HG03469 (cell line): ENCODE data around the gene GMPR.

Experiments used
- ATAC-seq: cut with Tn5 transposase; IDR thresholded peaks from one replicate; pipeline ENCODE4 v1.9.1; 2021; ENCODE audit warnings: mild to moderate bottlenecking, moderate library complexity, moderate number of reproducible peaks; ENCODE audit not compliant: unreplicated experiment

The GMPR gene

GRCh38 chr6:16296061-16296670 is 57.8 kb downstream of the GMPR start:
- ATAC-seq = no peak

DNA sequence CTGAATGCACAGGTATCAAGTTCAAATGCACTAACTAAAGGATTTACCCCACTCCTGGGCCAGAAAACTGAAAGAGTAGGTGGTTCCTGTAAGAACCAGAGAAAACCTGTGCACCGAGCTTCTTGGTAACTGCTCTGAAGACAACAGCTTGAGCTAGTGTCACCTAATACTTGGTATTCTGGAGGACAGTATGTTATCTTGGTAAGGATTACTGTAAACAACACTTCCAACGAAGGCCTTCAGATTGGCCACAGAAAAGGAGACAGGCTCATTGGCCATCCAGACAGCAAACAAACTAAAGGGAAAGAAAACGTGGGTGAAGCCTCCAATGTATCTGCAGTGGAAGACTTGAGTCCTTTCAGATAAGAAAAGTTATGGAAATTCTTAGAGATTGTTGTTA is 61.5 kb downstream of the GMPR start:
- no peak for ATAC-seq

DNA sequence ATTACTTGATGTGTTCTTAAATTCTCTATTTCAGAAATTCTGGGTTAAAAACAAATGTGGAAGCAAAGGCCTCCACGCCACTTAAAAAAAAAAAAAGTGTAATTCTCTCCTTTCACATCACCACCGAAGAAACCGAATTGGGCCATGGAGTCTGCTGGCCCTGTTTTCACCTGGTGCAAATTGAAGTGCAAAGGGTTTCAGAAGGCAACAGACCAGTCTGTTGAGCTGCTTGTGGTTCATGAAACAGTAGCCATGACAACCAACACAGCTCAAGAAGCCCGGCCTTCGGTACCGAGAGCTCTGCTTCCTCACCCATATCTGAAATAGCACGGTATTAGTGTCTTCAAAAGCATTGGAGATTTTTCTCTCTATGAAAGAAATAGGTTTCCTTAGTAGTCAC is 63.1 kb downstream of the GMPR start:
- peak; percentile 42 for ATAC-seq

- ATAC-seq = no peak
Measured at GRCh38 chr6:16302721-16303552, 64.5 kb downstream of the GMPR start.

DNA sequence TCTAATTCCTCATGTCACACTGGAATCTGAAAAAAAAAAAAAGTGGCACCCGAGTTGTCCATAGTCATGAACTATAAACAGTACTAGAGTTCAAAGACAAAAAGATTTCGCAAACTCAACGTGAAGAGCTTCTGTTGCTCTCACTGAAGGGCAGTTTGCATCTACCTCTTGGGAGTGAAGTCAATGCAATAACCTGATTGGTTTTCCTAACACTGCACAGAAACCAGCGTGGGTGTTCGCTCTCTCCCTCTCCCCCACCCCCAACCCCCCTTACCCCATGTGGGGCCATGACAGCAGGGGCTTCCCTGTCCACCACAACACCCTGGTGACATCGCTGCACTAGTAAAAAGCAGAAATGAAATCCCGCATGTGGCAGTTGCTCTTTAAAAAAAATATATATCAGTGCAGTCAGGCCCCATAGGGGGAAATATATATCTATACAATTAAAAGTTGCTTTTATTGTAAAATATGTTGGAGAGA is 66.9 kb downstream of the GMPR start:
- peak; percentile 58 for ATAC-seq

DNA sequence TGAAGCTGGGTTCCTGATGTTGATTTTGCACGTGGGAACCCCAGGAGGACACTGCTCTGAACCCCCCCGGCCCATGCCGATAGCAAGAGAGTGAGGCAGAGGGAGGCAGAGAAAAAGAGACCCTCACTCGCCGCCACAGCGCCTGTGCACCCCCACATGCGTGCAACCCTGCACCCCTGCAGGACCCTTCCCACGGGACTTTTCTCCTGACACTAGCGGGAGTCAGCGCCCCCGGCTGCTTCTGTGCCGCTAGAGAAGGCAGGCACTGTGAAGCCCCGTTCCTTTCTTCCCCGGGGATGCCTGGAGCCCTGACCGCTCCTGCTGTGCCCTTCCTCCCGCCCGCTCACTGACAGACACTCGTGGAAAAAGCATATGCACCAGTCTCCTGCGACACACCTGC is 67.4 kb downstream of the GMPR start:
- peak; percentile 6 for ATAC-seq

GRCh38 chr6:16306334-16306733 is 67.9 kb downstream of the GMPR start:
- no peak for ATAC-seq

- no peak for ATAC-seq
Measured at GRCh38 chr6:16311763-16312162, 73.4 kb downstream of the GMPR start.

- no peak for ATAC-seq
Measured at GRCh38 chr6:16313732-16314131, 75.3 kb downstream of the GMPR start.

DNA sequence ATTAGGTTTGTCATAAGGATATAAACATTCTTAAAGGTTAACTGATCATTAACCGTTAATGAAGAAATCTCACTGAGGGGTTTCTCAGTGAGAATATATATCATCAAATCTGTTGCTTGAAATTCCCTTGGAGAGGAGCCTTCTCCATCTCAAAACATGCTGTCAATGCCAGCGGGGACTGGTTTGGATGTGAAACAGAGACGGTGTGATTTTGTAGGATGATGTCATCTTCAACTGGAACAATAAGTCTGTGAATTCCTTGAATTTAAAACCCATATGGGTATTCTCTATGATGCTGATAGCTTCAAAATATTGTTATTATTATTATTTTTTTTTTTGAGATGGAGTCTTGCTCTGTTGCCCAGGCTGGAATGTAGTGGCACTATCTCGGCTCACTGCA is 75.9 kb downstream of the GMPR start:
- no peak for ATAC-seq

DNA sequence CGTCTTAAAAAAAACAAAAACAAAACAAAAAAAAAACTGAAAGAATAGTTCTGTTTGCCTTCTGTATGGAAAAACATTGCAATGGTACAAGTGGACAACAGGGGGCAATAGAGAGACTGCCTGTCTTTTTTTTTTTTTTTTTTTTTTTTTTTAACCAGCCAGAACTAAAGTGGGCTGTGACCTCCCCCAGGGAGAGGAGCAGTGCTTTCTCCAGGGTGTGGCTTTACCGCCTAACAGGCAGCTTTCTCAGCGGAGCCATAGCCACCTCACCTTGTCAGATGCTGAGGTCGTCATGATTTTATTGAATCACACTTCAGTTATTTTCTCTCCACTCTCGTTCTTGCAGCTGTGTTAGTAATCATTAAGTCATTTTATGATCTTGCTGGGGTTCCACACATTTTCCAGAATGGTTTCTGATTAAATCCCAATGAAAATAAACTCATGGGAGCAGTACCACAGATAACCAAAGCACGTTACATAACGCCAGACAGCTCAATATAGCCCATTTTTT is 78.4 kb downstream of the GMPR start:
- no peak for ATAC-seq

GRCh38 chr6:16318538-16318937 is 80.2 kb downstream of the GMPR start:
- ATAC-seq = no peak

DNA sequence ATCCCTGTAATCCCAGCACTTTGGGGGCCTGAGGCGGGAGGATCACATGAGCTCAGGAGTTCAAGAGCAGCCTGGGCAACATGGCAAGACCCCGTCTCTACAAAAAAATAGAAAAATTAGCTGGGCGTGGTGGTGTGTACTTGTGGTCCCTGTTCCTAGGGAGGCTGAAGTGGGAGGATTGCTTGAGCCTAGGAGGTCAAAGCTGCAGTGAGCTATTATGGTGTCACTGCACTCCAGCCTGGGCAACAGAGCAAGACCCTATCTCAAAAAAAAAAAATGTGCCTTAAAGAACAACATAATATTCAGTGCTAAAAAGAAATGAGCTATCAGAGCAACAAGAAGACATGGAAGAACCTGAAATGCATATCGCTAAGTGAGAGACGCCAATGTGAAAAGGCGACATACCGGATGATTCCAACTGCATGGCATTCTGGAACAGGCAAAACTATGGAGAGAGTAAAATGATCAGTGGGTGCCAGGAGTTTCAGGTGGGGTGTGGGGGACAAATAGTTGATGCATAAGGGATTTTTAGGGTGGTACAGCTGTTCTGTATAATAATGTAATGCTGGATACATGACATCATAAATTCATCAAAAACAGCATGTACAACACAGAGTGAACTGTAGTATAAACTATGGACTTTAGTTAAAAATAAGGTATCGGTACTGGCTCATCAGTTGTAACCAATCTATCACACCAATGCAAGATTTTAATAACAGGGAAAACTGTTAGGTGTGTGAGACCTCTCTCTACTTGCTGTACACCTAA is 80.8 kb downstream of the GMPR start:
- ATAC-seq = no peak

DNA sequence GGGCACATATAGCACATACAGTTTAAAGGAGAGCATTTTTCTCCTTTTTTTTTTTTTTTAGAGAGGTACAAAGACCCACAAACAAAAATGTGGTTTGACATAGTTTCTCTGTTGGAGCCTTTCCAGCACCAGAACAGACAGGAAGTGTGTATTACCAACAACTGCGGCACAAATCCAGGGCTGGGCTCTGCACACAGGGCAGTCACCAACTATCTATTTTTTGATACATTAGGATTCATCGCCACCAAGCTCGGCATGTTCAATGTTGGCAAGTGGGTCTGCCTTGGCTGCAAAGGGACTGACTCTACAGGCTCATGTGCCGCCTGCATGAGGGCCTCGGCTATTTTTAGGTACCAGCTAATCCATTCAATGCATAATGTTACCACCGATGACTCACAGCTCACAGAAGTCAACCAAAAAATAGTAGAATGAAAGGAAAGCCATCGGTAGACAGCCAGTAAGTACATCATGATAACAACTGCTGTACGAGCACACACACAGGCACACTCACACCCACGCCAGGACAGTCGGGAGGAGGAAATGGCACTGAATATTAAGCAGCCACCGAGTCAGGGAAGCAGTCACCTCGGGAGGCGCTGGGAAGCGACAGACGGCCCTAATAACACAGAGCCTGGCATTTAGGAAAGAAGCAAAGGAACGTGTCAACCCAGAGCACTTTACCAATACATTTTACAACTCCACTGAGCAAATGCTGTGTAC is 81.6 kb downstream of the GMPR start:
- ATAC-seq = peak; percentile 41

DNA sequence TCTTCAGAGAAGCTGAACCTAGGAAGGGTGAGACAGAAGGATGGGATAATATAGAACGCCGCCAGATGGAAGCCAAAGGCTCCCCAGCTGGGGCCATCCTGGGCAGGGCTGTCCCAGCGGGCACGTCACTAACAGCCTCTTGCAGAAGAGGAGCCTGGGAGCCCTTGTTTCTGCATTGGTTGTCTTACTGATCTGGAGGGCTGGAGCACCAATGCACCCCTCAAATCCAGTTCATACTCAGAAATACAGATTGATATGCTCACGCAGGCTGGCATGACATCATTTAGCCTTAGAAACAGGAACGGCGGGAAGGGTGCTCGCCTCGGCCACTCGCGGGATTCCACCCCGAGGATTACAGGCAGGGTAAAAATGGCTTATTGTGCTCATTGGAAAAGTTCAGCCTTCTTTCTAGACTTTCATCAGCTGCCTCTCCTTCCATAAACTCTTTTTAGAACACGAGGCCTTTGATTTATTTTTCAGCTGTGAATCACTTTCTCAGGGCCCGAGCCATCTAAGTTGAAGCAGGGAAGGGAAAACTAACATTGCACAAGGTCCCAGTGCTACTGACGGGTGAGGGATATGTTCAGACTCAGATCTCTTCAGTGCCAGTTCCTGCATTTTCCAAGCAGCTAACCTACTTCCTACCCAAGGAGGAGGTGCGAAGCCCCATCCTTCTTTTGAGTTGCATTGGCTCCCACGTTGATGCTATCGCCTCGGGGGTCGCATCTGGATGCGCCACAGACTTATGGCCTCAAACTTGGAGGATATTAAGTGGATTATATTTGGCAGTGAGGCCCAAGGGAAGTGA is 82.3 kb downstream of the GMPR start:
- no peak for ATAC-seq

DNA sequence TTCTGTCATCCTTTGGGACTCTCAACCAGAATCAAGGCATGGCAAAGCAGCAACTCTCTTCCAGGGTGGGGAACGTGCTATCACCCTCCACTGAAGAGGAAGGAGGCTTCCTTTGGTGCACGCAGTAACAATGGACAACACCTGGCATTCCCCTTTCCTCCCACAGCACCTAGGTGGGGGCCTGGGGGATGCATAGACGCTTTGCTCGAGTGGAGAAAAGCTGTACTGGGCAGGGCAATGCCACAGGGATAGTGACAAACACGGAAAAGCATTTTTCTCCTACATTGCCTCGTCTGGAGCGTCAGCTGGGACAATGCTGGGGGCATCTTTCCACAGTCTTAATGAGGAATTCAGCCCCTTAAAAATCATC is 82.9 kb downstream of the GMPR start:
- no peak for ATAC-seq

DNA sequence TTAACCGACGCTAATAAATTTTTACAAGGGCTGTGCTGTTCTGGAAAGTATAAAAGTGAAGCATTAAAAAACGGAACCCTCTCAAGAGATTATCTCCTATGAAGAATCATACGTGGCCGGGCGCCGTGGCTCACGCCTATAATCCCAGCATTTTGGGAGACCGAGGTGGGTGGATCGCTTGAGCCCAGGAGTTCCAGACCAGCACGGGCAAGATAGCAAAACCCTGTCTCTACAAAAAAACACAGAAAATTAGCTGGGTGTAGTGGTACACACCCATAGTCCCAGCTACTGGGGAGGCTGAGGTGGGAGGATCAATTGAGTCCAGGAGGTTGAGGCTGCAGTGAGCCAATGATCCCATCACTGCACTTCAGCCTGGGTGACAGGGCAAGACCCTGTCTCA is 83.4 kb downstream of the GMPR start:
- ATAC-seq = no peak

DNA sequence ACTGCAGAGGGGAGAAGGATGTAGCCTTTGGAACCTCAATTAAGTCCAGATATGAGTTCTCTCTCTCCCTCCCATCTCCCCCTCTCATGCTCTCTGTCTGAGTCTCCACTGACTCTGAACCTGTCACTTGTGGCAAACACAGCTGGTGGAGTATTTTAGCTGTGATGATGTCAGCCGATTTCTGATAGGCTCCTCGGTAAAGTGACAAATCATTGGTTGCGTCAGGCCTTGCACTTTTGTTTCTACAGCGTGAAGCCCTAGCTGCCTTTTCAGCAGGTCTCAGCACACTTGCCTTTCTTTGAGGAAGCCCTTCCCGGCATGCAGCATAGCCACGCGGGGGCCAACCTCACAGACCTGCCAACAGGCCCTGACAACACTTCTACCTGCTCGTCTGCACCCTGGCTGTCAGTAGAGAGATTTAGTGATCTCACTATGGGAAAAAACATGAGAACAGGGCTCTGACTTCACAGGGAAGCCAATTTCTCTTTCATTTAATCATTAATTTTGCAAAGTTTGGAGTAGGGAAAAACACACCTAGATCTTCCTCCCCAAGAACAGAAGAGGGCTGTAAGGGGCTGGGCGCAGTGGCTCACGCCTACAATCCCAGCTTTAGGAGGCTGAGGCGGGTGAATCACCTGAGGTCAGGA is 84.4 kb downstream of the GMPR start:
- peak; percentile 81 for ATAC-seq

GRCh38 chr6:16324184-16324583 is 85.8 kb downstream of the GMPR start:
- no peak for ATAC-seq
